Liver (tissue), 3 donors: ENCODE measurements around the gene SAXO2.

Source experiments
- MAX ChIP-seq: IDR thresholded peaks from 2 replicates; pipeline ENCODE4 v1.6.1; 2016; ENCODE audit warnings: antibody characterized with exemption
- RXRA ChIP-seq, 2 donors: IDR thresholded peaks; 2 replicates each; pipeline ENCODE4 v1.6.1; 2017 to 2018; ENCODE audit warnings: antibody characterized with exemption in 2 of 2, mild to moderate bottlenecking in 1 of 2
- SP1 ChIP-seq: IDR thresholded peaks from 2 replicates; pipeline ENCODE4 v1.6.1; 2018; ENCODE audit warnings: antibody characterized with exemption, mild to moderate bottlenecking
- YY1 ChIP-seq: IDR thresholded peaks from 2 replicates; pipeline ENCODE4 v1.6.1; 2016; ENCODE audit warnings: antibody characterized with exemption, mild to moderate bottlenecking
- TF ChIP-seq, protein P1 (sequence below): fragments of 150-350 bp; IDR thresholded peaks from 2 replicates; pipeline ENCODE4 v1.5.1; 2017; ENCODE audit warnings: improper control_type of control experiment, low read depth, low read length; ENCODE audit not compliant: missing input control
- TF ChIP-seq, protein P2 (sequence below): IDR thresholded peaks from 2 replicates; pipeline ENCODE4 v1.6.1; 2016; ENCODE audit warnings: antibody characterized with exemption, mild to moderate bottlenecking
- donor health status: healthy.
- donor health status: healthy.

DNA sequence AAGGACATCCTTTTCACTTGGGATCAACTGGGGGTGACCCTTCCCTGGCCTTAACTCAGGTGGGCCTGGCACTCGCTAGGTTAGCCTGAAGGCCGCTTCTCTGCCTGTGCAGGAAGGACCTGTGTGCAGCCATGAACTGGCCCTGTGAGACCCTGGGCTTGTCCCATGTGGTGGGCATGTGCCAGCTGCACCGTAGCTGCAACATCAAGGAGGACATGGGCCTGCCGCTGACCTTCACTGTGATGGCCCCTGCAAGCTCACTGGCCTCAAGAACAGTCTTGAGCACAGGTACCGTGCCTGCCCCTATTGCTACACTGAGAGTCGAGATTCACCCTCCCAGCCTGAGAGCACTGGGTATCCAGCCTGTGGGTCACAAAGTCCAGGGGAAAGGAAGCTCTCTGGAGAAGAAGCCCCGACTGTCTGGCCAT is 43.0 kb downstream of the SAXO2 start:
- TF ChIP-seq, protein P1, sequence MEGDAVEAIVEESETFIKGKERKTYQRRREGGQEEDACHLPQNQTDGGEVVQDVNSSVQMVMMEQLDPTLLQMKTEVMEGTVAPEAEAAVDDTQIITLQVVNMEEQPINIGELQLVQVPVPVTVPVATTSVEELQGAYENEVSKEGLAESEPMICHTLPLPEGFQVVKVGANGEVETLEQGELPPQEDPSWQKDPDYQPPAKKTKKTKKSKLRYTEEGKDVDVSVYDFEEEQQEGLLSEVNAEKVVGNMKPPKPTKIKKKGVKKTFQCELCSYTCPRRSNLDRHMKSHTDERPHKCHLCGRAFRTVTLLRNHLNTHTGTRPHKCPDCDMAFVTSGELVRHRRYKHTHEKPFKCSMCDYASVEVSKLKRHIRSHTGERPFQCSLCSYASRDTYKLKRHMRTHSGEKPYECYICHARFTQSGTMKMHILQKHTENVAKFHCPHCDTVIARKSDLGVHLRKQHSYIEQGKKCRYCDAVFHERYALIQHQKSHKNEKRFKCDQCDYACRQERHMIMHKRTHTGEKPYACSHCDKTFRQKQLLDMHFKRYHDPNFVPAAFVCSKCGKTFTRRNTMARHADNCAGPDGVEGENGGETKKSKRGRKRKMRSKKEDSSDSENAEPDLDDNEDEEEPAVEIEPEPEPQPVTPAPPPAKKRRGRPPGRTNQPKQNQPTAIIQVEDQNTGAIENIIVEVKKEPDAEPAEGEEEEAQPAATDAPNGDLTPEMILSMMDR = no peak
- no peak for TF ChIP-seq MAX
- TF ChIP-seq RXRA (IDR thresholded peaks at IDR 0.05) = no peak
- TF ChIP-seq, protein P2, sequence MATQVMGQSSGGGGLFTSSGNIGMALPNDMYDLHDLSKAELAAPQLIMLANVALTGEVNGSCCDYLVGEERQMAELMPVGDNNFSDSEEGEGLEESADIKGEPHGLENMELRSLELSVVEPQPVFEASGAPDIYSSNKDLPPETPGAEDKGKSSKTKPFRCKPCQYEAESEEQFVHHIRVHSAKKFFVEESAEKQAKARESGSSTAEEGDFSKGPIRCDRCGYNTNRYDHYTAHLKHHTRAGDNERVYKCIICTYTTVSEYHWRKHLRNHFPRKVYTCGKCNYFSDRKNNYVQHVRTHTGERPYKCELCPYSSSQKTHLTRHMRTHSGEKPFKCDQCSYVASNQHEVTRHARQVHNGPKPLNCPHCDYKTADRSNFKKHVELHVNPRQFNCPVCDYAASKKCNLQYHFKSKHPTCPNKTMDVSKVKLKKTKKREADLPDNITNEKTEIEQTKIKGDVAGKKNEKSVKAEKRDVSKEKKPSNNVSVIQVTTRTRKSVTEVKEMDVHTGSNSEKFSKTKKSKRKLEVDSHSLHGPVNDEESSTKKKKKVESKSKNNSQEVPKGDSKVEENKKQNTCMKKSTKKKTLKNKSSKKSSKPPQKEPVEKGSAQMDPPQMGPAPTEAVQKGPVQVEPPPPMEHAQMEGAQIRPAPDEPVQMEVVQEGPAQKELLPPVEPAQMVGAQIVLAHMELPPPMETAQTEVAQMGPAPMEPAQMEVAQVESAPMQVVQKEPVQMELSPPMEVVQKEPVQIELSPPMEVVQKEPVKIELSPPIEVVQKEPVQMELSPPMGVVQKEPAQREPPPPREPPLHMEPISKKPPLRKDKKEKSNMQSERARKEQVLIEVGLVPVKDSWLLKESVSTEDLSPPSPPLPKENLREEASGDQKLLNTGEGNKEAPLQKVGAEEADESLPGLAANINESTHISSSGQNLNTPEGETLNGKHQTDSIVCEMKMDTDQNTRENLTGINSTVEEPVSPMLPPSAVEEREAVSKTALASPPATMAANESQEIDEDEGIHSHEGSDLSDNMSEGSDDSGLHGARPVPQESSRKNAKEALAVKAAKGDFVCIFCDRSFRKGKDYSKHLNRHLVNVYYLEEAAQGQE = no peak
- TF ChIP-seq YY1 = no peak
- TF ChIP-seq SP1 = no peak
